Fibroblast of skin of left quadriceps (primary cell): ENCODE data around the gene PPP1R3G.
"Not testable (repeated sequence)": the region's sequence is repeated elsewhere in the genome, so short reads cannot be mapped to it uniquely, and the experiment has no call there.

ENCODE experiments used
- DNase-seq, 2 experiments: peaks; one replicate each; pipeline ENCODE4 v3.0.0-alpha.2; 2013; ENCODE audit warnings: low read depth in 2 of 2

PPP1R3G gene

DNA sequence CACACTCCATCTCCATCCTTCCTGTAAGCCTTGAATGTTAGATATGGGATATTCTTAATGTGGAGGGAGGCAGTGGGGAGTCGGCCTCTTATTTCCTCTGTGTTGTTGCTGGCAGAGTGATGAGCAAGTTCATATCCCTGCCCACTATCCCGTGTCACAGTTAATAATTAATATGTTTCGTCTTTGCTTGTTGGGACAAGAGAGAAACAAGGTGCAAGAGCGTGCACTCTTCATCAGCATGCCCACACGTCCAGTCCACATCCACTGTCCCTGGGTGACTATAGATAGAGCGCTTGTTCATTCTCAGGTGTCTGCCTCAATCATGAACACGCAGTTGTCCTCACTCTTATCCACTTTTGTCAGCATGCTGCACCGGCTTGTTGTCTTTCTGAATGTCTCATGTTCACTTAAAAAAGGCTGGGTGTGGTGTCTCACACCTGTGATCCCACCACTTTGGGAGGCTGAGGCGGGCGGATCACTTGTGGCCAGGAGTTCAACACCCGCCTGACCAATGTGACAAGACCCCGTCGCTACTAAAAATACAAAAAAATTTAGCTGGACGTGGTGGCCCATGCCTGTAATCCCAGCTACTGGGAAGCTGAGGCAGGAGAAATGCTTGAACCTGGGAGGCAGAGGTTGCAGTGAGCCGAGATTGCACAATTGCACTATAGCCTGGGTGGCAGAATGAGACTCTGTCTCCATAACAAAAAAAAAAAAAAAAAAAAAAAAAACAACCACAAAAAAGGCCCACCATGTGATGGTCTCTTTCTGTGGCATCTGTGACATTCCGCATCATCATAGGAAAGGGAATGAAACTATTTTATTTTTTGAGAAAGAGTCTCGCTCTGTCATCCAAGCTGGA lies 34.2 kb downstream of the PPP1R3G start:
- no peak for DNase-seq

DNA sequence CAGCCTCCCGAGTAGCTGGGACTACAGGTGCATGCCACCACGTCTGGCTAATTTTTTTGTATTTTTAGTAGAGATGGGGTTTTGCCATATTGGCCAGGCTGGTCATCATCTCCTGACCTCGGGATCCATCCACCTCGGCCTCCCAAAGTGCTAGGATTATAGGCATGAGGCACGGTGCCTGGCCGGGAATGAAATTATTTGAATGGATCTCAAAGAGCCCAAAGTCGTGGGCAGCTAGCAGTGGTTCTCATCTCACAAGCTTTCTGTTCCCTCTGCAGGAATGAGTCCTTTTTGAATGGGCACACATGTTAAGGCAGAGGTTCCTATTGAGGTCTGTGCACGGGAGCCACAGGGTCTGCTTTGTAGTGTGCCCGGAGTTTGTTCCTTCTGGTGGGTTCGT lies 34.9 kb downstream of the PPP1R3G start:
- no peak for DNase-seq

DNA sequence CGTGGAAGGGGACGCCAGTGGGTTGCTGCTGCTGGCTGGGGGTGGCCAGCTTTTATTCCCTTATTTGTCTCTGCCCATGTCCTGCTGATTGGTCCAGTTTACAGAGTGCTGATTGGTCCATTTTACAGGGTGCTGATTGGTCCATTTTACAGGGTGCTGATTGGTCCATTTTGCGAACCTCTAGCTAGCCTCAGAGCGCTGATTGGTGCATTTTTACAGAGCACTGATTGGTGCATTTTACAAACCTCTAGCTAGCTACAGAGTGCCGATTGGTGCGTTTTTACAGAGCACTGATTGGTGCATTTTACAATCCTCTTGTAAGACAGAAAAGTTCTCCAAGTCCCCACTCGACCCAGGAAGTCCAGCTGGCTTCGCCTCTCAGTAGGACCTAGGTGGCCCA lies 35.4 kb downstream of the PPP1R3G start:
- not testable (repeated sequence) for DNase-seq

DNA sequence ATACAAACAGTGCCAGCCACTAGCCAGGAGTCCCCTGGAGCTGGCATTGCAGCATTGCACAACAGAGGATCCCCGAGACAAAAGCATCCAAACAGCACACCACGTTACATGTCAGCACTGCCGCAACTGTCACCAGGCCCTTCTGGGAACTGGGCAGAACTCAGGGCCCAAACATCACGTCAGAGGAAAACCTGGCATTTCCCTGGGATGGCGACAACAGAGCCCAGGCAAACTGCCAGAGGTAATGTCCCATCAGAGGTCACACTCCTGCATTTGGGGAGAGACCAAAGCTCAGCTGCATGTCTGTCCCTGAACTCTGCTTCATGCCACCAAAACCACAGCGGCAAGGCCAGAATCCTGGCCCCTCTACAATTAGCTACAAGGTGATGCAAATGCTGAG lies 36.3 kb downstream of the PPP1R3G start:
- DNase-seq = no peak

DNA sequence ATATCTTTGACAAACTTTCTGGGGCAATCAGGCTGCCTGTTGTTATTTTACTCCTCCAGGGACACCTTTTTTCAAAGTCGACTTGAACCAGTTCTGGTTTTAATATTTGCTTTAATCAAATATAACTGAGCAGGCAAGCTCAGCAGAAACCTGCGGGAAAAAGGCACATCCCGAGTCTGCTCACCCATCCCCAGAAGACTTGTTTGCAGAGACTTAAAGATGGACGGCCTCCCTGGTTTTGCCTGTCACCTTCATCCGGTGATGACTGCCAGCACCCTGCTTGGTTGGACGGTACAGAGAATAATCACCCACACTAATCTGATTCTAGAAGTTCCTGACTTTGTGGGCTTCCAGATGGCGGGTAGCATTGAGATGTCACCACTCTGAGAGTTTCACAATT lies 36.8 kb downstream of the PPP1R3G start:
- DNase-seq = no peak

DNA sequence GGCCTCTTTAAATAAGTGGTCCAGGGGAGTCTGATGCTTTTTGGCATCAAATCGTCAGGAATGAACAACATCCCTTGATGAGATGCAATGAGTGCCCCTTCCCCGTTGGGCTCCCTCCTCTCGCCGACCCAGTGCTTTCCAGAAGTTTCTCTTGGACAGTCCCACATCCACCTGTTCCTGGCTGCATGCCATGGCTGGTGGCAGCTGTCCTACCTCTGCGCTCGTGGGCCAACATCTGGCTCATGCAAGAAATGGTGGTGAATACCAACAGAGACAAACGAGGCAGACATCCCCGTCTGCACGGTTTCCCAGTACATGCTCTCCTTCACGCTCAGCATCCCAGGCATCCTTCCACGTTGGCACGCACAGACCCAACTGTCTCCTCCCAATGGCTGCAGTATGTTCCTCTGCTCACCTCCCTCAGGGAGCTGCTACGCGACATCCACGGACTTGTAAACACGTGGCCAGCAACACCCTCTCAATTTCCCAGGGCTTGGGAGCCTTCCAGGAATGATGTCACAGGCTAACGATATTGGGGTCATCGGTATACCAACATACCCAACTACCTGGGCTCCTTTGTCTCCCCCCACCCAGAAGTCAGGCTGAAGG lies 37.5 kb downstream of the PPP1R3G start:
- DNase-seq = no peak

DNA sequence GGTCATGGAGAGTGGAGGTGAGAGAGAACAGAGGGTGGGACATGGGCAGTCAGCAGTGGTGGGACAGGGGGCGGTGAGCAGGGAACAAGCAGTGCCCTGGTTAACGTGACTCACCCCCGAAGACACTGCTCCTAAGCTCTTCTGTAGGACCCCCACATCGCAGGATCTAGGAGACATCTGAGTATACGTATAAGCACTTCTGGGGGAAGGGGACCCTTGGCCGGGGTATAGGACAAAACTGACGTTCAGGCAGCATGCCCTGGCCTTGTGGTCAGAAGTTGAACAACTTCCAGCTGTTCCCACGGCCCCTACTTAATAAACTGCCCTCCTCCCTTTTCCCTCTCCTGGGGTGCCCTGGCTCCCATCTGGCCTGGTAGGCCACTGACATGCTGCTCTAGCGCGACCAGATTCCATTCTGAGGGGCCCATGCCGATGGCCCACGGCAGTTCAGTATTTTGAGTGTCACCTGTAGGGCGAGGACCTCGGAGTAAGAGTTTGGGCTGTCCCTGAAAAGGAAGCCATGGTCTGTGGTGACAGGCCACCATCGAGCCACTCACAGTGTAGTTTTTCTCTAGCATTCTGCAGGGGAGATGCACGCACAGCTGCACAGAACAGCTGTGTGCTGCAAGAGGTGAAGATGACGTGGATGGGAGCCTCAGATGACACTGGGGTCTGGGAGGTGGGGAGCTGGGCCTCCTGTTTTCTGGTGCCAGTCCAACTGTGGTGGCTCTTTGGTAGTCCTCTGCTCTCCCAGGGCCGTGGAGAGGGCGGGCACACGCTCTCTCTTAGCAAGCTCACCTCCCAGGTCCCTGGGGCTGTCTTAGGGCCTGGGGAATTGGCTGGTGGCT lies 38.4 kb downstream of the PPP1R3G start:
- DNase-seq = no peak

DNA sequence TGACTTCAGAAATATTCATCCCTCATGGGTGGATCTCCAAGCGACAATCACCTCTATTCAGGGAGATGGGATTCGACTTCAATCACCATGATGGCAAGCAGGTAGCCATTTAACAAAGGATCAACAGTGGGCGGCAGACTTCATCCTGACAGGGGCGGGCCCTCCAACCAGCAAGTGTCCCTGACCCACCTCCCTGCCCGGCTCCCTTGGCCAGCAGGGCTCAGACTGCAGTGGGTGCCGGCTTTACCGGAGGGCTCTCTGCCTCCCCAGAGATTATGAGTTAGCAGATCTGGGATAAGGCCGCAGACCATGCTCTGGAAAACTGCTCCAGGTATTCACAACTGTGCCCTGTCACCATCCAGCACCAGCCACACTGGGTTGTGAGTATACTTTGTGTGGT lies 39.4 kb downstream of the PPP1R3G start:
- DNase-seq = no peak

DNA sequence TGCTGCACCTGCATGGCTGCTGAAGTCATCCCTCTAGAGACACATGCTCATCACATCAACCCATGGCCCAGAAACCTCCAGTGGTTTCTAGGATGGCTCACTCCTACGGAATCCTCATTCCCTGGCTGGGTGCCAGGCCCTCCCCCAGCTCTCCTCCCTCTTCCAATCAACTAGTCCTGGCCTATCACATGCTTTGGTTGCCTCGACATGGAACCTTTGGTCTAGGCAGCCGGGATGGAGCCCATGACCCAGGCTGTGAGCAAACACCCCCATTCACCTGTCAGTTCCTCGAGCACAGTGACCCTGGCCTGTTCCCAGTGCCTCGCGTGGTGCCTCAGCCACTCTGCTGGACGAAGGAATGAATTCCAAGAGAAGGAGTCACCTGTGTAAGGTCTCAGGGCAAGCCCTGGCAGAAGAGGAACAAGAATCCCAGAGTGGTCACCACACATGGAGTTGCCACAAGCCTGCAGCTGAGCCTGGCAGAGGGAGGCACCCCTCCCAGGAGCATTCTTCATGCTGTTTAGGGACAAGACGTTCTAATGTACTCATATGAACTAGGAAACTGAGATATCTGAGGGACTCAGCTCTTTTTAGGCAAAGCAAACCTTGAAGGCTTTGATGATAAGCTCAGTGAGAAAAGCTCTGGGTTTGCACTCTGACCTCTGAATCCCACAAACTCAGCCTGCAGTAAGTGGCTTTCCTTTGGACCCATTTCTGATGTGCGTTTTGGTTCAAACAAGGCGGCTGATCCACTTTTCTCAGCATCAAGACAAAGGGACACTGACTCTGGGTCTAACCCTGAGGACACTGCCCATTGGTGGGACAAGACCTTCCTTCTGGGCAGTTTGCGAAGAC lies 40.2 kb downstream of the PPP1R3G start:
- peak; percentile 26 to 29 for DNase-seq

DNA sequence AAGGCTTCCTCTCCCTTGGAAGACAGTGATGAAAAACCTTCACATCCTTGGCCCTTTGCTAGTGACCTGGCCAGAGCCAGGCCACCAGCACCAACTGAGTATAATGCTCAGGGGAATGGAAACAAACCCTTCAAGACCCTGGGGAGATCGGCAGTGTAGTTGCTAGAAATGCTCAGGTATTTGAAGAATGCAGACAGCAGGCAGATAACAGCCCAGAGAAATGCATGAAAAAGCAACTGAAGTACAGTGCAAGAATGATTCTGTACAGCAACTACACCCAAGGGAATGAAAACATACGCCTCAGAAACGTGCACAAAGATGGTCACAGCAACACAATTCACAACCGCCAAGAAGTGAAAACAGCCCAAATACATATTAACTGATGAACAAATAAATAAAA lies 41.1 kb downstream of the PPP1R3G start:
- DNase-seq = peak; percentile 24 to 25

DNA sequence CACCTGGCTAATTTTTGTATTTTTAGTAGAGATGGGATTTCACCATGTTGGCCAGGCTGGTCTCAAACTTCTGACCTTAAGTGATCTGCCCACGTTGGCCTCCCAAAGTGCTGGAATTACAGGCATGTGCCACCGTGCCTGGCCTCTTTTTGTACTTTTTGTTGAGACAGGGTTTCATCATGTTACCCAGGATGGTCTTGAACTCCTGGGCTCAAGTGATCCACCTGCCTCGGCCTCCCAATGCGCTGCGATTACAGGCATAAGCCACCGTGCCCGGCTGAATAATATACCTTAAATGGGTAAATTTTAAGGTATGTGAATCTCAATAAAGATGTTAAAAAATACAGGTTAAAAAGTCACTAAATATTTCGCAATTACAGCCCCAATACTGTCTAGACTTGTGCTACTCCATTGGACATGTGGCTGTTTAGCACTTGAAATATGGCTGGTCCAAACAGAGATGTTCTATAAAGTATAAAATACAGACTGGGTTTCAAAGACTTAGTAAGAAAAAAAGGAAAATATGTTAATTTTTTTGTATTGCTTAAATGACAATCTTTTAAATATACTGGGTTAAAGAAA lies 42.1 kb downstream of the PPP1R3G start:
- DNase-seq = no peak

DNA sequence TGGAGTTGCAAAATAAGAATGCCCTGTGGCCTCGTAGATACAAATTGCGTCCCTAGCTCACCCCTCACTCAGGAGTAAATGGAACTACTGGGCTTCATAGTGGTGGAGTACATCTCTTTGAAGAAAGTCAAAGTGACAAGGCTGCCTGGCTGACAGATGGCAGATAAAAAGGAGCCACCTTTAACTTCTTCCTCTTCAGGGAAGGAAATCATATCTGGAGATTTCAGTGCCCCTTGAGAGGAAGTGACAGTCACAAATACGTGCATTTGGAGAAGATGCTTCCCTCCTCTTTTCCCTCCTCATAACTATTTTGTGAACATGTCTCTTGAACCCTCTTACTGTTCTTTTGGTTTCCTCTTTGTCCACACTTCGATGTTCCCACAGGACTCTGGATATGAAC lies 43.2 kb downstream of the PPP1R3G start:
- DNase-seq = no peak

DNA sequence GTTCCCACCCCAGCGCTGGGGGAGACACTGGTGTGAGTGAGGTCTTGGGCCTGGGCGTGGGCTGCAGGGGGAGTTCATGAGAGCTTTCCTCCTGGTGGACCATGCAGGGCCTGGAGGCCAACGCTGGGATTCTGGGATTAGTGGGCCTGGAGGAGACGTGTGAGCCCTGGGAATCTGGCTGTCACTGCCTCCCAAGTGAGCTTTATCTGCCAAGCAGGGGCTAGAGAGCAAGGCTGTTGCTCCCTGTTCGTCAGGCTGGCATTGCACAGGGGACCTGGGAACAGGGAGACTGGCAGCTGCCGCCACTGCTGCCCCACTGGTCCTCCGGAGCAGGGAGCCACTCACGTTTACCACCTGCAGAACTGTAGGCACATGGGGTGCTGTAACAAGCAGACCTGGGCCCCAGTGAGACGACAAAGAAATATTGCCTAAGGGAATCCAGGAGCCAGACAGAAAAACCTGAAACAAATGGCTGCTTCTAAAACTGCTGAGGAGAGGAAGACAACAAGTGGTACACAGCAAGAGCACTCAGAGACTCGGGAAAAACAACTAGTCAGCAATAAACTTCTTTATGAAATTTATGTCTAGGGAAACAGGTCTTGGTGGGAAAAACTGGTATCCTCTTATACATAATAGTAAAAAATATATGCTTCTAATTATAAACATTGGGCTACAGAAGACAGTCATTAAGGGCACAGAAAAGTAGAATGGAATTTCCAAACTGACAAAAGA lies 45.2 kb downstream of the PPP1R3G start:
- no peak for DNase-seq

DNA sequence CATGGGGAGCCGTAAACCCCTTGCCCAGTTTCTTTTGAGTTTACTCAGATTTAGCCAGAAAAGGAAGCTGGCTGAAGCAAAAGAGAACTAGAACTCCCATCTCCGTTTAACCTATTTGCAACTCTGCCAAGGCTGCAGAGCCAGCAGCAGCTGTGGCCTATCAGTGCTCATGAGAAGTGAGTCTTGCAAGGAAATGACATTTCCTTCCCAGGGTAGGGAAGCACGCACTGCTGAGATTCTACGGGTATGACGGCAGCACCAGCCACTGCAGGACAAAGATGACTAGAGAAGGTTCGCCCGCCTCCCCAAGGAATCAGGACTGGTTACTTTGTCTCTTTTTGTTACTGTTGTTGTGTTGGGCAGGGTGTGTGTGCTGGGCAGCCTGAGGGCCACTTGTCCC lies 47.6 kb downstream of the PPP1R3G start:
- peak in 1 of 2 experiments; percentile 48 for DNase-seq

DNA sequence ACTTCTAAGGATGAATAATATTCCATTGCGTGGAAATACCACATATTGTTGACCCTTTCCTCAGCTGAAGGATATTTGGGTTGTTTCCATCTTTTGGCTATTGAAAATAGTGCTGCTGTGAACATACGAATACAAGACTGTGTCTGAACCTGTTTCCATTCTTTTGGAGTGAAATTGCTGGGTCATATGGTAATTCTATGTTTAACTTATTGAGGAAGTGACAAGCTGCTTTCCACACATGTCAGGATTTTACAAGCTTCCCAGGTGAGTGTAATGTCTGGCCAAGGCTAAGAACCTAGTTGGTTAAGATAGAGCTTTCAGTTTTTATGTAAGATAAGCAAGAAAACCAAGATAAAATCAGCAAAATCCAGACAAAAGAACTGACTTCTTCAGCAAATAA lies 48.8 kb downstream of the PPP1R3G start:
- DNase-seq = no peak

DNA sequence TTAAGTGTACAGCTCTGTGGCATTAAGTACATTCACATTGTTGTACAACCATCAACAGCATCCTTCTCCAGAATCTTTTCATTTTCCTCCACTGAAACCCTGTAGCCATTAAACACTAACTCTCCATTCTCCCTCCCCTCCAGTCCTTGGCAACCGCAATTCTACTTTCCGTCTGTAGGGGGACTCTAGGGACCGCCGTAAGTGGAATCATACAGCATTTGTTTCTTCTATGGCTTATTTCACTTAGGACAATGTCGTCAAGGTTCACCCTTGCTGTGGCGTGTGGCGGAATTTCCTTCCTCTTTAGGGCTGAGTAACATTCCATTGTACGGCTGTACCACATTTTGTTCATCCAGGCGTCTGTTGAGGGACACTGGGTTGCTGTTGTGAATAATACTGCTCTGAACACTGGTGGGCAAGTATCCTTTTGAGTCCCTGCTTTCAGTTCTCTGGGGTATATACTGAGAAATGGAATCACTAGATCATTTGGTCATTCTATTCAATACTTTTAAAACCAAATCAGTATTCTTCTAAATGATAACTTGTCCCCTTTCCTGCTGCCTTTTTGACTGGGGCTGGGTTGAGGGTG lies 50.7 kb downstream of the PPP1R3G start:
- no peak for DNase-seq

DNA sequence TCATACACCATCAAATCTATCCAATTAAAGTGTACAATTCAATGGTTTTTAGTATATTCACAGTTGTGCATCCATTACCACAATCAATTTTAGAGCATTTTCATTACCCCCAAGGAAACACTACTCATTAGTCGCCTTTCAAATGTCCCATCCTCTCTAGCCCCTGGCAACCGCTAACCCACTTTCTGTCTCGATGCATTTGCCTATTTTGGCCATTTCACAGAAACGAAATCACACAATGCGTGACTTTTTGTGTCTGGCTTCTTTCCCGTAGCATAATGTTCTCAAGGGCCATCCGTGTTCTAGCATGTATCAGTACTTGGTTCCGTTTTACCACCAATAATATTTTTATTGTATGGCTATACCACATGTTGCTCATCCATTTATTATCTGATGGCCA lies 51.7 kb downstream of the PPP1R3G start:
- no peak for DNase-seq
